Neutrophil (primary cell): Measurements from ENCODE around the gene MCTP1.
"Not testable (repeated sequence)": the region's sequence is repeated elsewhere in the genome, so short reads cannot be mapped to it uniquely, and the experiment has no call there.

Experiments
- H3K27ac ChIP-seq: fragments of 200-600 bp; sonication (generic); 2 replicates; pipeline ENCODE4 v1.5.1; 2016; ENCODE audit warnings: mild to moderate bottlenecking, moderate library complexity
- H3K27me3 ChIP-seq: fragments of 200-600 bp; sonication (generic); 2 replicates; pipeline ENCODE4 v1.6.0; 2016; ENCODE audit warnings: mild to moderate bottlenecking
- H3K36me3 ChIP-seq: fragments of 200-600 bp; sonication (generic); 2 replicates; pipeline ENCODE4 v1.5.1; 2017
- H3K4me1 ChIP-seq, 2 experiments: fragments of 200-600 bp in 1 of 2; sonication (generic) in 1 of 2; 1 replicate in 1 of 2; 2 replicates in 1 of 2; pipeline versions ENCODE4 v1.5.1 to v1.6.1; 2013 to 2016; ENCODE audit warnings: low read depth in 1 of 2, low read length in 1 of 2, mild to moderate bottlenecking in 1 of 2, moderate library complexity in 1 of 2; ENCODE audit not compliant: control insufficient read depth in 1 of 2, insufficient read depth in 1 of 2
- H3K4me3 ChIP-seq, 2 experiments: fragments of 200-600 bp in 1 of 2; sonication (generic) in 1 of 2; 1 replicate in 1 of 2; 2 replicates in 1 of 2; pipeline ENCODE4 v1.5.1; 2013 to 2016; ENCODE audit warnings: low read depth in 1 of 2, low read length in 1 of 2, mild to moderate bottlenecking in 1 of 2, moderate library complexity in 1 of 2
- H3K9me3 ChIP-seq: fragments of 200-600 bp; sonication (generic); 2 replicates; pipeline ENCODE4 v1.5.1; 2016
- CTCF ChIP-seq: fragments of 200-600 bp; sonication (generic); IDR thresholded peaks from 2 replicates; pipeline ENCODE4 v1.5.1; 2016; ENCODE audit warnings: antibody characterized with exemption

Gene MCTP1

DNA sequence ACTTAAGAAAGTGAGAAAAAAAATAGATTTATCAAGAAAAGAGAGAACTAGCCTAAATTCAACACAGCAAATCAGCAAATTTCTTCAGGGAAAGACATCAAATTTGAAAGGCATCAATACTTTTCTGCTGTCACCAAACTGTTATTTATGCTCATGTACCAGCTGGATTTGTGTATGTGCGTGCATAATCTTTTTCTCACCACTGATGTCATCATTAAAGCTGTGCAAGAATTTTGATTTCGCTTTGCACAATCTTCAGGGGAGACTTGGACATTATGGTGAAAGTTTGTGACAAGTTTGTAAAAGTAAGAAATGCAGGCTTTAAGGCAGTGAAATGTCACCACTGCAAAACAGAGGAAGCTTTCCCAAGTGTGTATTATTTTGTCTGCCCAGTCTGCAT, 451.0 kb downstream of the MCTP1 start:
- Histone ChIP-seq H3K4me1 (peaks cover 6 to 11% of the 10 kb centered on the region in 2 experiments), H3K27ac (no peak overlapping the region), H3K4me3 (no peak overlapping the region), H3K36me3 (peaks cover 23% of the 10 kb centered on the region), H3K27me3 (no peaks in the 10 kb centered on the region), H3K9me3 (no peaks in the 10 kb centered on the region)
- no peak for TF ChIP-seq CTCF

- H3K9me3 ChIP-seq, result no peaks in the 10 kb centered on the region
These were observed 452.2 kb downstream of the MCTP1 start for GRCh38 chr5:94832685-94833084.

DNA sequence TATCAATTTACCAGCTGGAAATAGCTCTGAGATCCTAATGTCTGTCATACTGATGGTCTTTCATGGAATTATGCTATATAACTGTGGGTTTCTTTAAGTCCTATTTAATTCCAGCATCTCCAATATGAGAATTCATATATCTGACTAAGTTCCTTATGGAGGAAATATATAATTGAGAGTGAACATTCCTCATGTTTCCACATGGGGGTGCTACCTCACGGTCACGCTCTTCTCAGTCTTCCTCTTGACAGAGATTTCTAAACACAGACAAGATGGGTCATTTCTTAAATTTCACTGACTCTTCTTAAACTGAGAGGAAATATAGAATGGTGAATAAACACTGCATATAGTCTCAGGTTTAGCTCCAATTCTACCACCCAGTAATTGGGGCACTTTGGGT, 454.4 kb downstream of the MCTP1 start:
- H3K4me1 ChIP-seq, result no peaks in the 10 kb centered on the region
- no peaks in the 10 kb centered on the region for H3K9me3 ChIP-seq
- H3K36me3 ChIP-seq, result peaks cover 35% of the 10 kb centered on the region
- no peak overlapping the region for H3K4me3 ChIP-seq
- H3K27ac ChIP-seq, result no peak overlapping the region
- TF ChIP-seq CTCF, result no peak
- H3K27me3 ChIP-seq, result no peaks in the 10 kb centered on the region

More at GRCh38 chr5:94832685-94833084, 452.2 kb downstream of the MCTP1 start:
- H3K27ac ChIP-seq, result no peak overlapping the region
- H3K36me3 ChIP-seq, result peaks cover 35% of the 10 kb centered on the region
- H3K27me3 ChIP-seq, result no peaks in the 10 kb centered on the region
- TF ChIP-seq CTCF, result no peak
- H3K4me1 ChIP-seq, result peaks cover 6 to 11% of the 10 kb centered on the region in 2 experiments
- H3K4me3 ChIP-seq, result no peak overlapping the region

DNA sequence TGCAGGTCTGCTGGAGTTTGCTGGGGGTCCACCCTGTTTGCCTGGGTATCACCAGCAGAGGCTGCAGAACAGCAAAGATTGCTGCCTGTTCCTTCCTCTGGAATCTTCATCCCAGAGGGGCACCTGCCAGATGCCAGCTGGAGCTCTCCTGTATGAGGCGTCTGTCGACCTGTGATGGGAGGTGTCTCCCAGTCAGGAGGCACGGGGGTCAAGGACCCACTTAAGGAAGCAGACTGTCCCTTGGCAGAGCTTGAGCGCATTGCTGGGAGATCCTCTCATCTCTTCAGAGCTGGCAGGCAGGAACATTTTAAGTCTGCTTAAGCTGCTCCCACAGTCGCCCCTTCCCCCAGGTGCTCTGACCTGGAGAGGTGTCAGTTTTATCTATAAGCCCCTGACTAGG, 456.7 kb downstream of the MCTP1 start:
- not testable (repeated sequence) for H3K27ac ChIP-seq, H3K27me3 ChIP-seq, H3K4me3 ChIP-seq, H3K4me1 ChIP-seq, H3K9me3 ChIP-seq
- peaks cover 28% of the 10 kb centered on the region for H3K36me3 ChIP-seq

DNA sequence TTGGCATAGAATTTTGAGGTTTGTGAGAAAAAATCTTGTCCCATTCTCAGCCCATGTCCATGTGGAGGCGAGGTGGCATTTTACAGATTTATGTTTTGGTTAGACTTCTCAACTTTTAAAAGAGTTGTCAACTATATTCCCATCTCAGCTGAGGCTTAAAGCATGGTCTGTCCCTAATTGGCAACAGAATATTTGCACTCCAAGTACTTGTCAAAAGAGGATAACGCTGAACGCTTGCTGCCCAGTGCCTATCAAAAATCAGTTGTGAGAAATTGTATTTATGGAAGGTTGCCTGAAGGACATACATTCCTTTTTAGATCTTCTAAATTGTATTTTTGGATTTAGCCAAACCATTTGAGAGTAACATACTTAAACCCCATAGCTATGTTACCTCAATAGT, 464.4 kb downstream of the MCTP1 start:
- Histone ChIP-seq H3K4me1 (no peaks in the 10 kb centered on the region), H3K27ac (no peak overlapping the region), H3K36me3 (no peaks in the 10 kb centered on the region), H3K4me3 (no peak overlapping the region), H3K9me3 (no peaks in the 10 kb centered on the region), H3K27me3 (no peaks in the 10 kb centered on the region)
- no peak for TF ChIP-seq CTCF

DNA sequence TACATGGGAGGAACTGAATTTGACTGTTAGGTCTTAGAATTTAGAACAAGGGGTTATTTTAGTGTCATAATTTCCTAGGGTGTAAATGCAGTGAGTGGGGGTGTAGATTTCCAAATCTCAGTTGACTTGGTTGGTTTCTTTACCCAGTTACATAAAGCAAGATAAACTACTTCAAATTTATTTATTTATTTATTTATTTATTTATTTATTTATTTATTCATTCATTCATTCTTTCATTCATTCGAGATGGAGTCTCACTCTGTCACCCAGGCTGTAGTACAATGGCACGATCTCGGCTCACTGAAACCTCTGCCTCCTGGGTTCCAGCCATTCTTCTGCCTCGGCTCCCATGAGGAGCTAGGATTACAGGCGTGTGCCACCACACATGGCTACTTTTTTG, 466.0 kb downstream of the MCTP1 start:
- H3K27ac ChIP-seq, result no peak overlapping the region
- no peak for TF ChIP-seq CTCF
- H3K36me3 ChIP-seq, result no peaks in the 10 kb centered on the region

More for the DNA sequence above, 466.0 kb downstream of the MCTP1 start:
- Histone ChIP-seq H3K9me3 (no peaks in the 10 kb centered on the region), H3K4me1 (no peaks in the 10 kb centered on the region), H3K4me3 (no peak overlapping the region), H3K27me3 (no peaks in the 10 kb centered on the region)
